ENCODE measurements around the gene MPST.

The MPST gene

DNA sequence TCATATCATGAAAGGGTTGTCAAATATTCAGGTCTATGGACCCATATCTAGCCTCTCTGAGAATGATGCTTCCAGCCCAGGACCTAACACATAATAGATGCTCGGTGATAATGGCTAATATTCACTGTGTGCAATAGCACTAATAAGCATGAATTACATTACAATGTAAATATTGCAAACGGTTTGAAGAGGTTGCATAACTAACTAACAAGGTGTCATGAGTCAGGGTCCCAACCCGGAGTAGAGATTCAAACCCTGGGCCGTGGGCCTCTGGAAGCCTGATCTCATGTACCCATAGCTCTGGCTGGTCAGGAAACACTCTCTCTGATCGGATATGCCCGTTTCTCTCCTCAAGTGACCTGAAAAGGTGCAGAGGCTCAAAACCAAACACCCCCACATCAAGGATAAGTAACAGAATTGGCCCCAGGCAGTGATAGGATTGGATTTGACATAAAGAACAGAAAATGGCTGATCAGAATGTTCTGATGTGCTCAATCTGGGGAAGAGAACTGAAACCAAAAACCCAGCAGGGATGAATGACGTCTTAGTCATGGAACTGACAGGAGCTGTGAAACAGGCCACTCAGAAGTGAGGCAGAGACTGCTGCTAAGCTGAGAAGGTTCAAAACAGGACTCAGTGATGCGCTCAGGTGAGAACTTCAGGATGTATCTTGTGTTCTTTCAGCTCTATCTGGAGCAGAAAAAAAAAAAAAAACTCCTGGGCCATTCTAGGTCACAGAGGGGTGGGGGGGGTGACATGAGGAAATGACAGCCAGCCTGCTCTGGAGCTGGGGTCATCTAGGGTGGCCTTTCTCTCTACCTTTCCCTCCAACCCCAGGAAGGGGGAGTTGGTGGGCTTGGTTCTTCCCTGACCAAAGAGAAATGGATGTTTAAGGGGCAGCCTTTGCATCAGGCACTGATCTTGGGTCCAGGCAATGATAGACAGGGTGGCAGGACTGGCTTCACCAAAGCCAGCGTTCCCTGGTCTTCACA, 25.4 kb downstream of the MPST start:
- DNase-seq (ENCODE audit: low read depth) = no peak

DNA sequence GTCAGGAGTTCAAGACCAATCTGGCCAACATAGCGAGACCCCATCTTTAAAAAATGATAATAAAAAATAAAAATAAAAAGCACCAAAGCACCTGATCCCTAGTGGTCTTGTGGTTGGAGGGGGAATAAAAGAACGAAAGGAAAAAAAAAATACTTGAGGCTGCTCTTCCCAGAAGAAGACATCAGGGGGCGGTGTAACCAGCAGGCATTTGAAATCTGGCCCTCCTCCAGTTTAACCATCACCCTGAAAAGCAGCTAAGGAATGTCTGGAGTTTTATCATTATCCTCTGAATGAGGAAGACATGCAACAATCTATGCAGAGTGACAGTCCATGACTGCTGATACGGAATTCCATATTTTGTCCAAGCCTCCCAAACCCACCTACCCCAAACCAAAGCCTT, 26.4 kb downstream of the MPST start:
- DNase-seq (ENCODE audit: low read depth) = no peak

DNA sequence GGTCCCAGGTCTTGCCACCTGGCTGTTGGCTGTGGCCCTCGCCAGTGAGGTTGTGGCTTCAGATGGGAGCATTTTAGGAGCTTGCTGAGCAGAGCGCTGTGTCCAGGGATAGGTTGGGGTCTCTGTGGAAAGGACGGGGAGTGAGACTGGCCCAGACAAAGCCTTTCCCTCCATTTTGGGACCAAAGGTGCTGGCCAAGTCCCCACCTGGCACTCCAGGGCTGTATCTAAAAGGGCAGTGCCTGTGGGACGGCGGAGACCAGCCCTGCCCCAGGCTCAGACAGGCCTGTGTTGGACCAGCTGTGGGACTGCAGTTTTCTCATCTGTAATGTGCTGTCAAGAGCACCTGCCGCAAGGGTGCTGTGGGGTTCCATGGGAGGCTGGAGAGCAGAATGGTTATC, 27.0 kb downstream of the MPST start:
- DNase-seq (ENCODE audit: low read depth) = no peak

DNA sequence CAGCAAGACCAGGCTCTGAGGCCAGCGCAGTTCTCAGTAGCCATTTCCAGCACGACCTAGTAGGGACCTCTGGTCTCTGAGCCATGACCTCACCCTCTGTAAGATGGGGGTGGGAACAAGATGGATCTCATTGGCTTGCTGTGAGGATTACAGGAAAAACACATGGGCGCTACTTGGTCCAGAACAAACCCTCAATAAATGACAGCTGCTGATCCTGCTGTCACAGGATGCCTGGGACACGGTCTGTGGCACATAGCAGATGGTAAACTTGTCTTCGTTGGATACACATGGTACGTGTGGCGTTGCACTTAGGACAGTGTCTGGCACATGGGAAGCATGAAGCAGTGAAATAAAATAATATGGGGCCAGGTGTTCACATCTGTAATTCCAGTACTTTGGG, 27.5 kb downstream of the MPST start:
- DNase-seq (ENCODE audit: low read depth) = no peak

DNA sequence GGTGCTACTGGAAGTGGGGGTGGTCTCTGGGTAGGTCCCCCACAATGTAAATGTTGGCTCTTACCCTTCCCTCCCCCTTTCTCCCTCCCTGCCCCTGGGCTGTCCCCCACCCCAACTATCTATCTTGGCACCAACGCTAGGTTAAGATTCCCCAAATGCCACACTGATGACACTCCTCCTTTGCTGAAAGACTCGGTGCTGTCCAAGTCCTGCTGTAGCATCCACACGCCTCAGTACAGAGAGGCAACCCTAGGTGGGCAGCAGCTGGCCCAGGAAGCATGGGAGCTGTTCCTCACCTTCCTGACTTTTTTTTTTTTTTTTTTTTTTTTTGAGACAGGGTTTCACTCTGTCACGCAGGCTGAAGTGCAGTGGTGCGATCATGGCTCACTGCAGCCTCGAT, 28.6 kb downstream of the MPST start:
- no peak for DNase-seq (ENCODE audit: low read depth)

DNA sequence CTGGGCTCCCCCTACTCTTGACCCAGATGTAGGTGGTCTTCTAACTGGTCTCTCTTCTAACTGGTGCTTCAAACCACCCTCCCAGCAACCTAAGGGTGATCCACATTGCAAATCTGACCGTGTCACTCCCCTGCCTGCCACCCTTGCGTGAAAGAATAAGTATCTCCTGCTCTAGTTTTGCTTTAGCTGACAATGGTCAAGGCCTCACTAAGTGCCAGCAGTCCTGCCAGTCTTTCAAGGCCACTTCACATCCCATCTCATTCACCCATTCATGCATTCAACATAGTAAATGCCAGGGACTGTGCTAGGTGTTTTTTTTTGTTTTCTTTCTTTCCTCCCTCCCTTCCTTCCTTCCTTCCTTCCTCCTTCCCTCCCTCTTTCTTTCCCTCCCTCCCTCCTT, 29.7 kb downstream of the MPST start:
- no peak for DNase-seq (ENCODE audit: low read depth)

DNA sequence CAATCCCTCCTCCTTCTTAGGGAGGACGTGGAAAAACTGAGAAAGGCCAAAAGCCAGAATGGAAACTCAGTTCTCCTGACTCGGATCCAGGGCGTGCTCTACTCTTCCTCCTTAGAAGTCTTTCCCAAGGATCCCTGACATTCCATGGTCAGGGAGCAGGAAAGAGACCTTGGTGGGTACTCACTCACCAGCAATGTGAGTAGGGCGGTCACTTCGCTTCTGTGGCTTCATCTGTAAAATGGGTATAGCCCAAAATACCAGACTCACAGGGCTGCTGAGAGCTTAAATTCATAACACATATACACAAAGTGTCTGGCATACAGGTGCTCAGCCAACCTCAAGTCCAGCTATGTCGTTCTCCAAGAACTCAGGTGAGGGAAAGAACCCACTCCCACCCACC, 31.4 kb downstream of the MPST start:
- no peak for DNase-seq (ENCODE audit: low read depth)

DNA sequence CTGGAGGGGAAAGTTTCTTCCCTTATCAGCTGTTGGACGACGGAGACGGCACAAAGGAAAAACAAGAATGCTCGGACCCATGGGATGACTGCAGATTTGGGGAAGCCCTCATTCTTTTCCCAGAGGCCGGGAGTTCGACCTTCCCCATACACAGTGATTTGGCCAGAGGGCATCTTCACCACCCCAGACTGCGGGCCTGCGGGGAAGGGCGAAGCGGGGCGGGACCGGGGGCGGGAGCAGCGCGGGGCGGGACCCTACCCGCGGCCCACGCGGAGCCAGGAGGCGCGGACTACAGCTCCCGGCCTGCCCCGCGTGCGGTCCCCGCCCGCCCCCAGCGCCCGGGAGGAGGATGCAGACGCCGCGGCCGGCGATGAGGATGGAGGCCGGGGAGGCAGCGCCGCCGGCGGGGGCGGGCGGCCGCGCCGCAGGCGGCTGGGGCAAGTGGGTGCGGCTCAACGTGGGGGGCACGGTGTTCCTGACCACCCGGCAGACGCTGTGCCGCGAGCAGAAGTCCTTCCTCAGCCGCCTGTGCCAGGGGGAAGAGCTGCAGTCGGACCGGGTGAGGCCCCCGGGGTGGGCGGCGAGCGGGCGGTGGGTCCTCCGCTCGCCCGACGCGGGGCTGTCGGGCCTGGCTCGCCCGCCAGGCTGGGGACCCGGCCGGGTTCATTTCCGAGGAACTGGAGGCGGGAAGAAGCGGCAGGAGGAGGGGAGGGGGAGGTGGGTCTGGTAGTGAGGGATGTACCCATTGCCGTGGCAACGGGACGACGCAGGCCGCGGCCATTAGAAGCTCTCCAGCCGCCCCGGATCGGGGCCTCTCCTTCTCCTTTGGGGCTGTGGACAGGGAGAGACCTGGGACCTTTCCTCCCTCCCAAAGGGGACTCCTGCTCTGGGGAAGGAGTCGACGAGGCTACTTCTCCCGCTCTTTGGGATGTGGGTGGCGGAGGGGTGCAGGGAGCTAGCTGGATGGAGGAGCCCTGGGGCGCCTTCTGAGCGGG, 32.1 kb downstream of the MPST start, which contains the start of gene KCTD17:
KCTD17 (plus strand) TSS at position 352 of the 995 bp plus-strand sequence; CDS start at position 371, 19 bp downstream.
- DNase-seq (ENCODE audit: low read depth) = peak; percentile 50

DNA sequence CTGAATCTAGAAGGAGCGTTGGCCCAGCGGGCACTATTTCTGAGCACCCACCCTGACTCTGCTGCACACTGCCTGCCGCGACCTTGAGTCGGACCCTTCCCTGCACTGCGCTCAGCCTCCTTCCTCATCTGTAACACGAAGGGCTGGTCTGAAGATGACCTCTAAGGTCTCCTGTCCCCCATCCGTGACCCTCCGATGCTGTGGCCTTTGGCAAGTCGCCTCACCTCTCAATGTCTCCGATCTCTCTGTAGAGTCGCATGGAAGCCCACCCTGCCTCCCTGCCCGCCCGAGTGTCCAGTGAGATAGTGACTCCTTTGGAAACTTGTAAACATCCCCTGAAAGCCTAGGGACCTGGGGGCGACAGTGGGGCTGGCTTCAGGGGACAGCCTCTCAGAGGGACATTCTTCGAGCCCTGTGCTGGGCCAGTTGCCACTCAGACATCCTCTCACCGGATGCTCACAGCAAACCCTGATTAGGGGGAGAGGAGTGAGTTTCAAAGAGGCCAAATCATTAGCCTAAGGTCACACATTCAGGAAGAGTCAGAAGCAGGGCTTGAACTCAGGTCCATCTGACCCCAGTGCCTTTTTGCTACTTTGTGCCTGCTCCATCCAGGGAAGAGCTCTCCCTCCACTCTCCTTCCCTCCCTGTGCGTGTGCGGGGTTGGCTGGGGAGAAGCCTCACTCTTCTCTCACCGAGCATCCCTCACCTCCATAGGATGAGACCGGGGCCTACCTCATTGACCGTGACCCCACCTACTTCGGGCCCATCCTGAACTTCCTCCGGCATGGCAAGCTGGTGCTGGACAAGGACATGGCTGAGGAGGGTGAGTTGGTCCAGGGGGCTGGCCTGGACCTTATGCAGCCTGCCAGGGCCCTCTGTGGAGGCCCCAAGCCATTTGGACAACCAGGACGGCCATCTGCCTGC, 33.1 kb downstream of the MPST start:
- DNase-seq (ENCODE audit: low read depth) = no peak

DNA sequence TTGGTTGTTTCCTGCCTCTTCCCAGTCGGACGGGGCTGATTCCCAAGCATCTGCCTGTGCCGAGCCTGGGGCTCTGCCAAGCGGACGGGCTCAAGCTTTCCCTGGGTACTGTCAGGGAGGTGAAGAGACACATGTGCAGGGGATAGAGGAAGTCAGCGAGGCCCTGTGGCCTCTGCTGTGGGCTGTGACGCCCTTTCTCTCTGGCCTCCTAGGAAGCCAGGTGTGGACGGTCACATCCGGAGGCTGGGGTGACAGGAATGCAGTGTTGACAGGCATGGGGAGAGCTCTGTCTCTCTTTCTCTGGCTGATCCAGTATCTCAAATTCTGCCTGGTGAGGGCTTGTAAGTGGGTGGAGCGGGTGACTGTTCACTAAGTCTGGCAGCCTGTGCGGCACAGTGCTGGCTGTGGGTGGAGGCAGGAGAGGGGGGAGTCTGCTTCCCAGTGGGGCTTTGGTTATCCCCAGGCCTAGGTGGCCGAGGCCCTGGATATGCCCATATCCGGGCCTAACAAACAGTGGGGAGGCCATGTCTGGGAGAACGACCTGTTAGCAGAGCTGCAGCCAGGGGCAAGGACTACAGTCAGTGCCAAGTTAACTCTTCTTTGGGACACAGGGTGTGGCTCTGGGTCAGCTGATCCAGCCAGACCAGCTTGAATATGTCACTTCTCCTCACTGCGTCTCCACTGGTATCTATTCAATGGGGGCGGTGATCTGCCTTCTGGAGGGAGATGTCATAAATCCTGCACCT, 33.9 kb downstream of the MPST start:
- no peak for DNase-seq (ENCODE audit: low read depth)

DNA sequence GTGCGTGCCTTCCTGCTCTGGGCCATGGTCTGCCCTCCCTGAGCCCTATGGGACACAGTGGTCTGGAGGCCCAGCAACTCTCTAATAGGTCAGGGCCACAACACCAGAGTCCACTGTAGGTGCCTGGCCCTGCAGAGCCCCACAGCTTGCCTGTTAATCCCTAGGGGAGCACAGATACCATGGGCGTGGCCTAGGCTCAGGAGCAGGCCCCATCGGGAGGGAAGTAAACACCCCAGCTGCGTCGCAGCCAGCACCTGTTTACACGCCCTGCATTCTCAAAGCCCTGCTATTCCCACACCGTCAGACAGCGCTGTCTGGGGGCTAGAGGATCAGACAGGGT, 34.5 kb downstream of the MPST start:
- no peak for DNase-seq (ENCODE audit: low read depth)

DNA sequence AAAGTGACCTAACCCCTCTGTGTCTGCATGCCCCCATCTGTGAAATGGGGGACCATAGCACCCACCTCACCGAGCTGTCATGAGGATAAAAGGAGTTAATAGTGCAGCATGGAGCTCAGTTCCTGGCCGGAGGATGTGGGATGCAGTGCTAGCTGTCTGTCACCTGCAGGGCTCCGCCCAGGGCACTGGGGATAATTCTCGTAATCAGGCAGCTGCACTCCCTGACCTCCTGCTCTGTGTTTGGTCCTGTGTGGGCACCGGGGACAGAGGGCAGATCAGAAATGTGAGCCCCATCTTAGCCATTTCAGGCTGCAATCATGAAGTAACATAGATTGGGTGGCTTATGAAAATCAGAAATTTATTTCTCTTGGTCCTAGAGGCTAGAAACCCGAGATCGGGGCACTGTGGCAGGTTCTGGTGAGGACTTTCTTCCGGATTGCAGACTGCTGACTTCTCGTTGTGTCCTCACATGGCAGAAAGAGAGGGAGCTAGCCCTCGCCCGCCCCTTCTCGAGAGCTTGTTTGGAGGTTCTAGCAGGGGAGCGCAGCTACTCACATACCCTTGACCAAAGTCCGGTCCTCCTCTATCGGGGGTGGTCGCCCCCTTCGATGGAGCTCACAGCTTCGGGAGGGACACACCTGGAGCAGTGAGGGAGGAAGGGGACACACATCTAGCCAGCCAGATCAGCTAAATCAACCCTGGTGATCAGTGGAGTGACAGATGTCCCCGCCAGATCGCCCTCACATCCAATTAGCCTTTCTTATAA, 35.2 kb downstream of the MPST start:
- no peak for DNase-seq (ENCODE audit: low read depth)

DNA sequence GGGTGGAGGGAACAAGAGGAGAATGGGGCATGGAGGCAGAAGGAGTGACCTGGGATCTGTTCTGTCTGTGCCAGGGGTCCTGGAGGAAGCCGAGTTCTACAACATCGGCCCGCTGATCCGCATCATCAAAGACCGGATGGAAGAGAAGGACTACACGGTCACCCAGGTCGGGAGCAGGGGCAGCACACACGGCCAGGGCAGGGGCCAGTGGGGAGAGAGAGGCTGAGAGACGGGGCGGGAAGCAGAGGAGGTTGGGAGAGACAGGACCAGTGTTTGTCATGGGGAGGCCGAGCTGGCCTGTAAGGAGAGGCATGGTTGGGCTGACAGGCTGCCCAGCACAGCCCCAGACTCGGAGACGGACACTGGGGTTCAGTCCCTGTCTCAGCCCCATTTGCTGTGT, 36.7 kb downstream of the MPST start:
- no peak for DNase-seq (ENCODE audit: low read depth)

DNA sequence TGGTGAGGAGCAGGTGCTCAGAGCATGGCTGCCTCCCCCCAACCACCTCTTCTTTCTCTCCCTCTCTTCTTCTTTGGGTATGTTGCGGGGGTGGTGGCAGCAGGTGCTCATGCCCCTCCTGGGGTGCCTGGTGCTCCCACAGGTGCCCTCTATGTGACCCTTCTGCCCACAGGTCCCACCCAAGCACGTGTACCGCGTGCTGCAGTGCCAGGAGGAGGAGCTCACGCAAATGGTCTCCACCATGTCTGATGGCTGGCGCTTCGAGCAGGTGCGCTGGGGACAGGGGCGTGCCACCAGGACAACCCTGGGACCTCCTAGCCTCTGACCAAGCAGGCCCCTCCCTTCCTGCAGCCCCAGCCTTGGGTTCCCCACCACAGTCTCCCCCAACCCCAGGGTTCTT, 37.7 kb downstream of the MPST start:
- DNase-seq (ENCODE audit: low read depth) = no peak

DNA sequence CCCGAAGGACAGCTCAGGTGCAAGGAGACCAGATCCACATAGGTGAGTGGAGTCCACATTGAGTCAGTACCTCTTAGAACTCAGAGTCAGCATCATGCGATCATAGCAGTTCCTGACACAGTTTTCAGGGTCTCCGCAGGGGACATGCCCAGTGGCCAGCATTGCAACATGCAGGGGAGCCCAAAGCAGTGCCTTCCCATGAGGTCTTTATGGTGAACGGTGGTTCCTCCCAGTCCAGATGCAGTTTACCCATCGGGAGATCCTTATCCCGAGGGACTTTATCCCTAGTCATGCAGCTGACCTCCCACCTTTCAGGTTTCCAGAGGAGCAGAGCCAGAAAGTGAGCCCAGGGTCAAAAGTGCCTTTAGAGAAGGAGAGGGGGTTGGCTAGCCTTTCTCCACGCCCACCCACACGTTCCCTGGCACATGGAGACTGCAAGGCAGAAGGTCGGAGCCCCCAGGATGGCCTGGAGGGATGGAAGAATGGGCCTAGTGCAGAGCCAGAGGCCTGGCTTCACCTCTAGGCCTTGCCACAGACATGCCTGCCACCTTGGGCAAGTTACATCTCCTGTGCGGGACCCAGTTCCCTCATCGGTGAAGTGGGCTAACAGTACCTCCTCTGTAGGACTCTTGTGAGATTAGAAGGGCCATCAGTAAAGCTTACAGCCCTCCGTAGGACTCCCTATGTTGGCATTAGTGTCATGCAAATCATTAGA, 38.4 kb downstream of the MPST start:
- DNase-seq (ENCODE audit: low read depth) = no peak

DNA sequence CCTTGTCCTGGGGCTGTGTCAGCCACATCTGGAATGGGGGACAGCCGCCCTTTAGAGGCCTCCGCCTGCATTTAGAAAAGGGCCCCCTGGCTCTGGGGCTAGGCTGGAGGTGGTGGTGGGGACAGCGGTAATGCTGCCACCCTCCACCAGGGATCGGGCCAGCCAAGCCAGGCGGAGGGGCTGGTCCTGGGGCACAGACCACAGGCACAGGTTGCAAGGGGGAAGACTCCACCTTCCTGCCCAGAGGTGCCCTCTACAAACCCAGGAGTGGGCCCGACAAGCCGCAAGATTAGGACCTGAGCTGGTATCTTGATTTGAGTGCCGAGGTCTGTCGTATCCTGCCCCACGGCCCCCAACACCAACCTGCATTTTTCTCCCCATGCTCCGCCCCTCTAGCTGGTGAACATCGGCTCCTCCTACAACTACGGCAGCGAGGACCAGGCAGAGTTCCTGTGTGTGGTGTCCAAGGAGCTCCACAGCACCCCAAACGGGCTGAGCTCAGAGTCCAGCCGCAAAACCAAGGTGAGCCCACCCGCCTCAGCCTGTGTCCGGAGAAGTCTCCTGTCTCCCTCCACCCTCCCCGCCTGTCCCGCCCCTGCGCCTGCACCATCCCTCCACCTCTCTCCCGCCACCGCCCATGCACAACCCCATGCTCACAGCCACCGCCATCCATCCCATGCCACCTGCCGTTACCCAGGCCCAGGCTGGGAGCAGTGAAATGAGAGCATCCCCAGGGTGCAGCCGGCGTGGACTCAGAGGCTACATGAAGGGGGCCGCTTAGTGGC, 39.6 kb downstream of the MPST start:
- no peak for DNase-seq (ENCODE audit: low read depth)

DNA sequence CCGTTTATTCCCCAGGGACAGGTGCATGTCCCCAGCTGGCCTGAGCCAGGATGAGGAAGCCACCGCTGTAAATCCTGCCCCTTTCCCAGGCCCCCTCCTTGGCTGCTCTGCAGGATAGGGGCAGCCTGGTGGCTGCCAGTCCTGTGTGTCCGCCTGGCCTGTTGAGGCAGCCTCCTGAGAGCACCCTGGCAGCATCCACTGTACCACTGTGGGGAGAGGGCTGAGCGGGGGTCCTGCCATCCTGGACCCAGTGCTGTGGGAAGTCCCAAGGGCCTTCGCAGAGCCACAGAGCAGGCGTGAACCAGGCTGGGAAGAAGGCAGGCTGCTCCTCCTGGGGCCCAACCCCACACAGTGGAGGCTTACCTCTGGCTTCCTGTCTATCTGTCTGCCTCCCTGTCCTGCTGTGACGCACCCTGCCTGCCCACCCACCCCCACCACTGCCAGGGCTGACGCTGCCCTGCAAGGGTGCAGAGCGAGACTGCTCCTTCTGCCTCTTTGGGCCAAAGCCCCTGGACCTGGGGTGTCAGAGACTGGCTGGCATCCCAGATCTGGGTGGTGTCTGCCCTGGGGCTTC, 40.4 kb downstream of the MPST start:
- DNase-seq (ENCODE audit: low read depth) = no peak

Measured in stimulated activated CD8-positive, alpha-beta memory T cell treated with anti-CD3 and anti-CD28 coated beads, Interleukin-12 subunit alpha, Interleukin-12 subunit beta, amount 100 ng/mL, for 1 hour (primary cell).